PC-9 (cell line): ENCODE results near the gene SMARCD1. TPM values are rescaled to one million over a fixed set of nuclear protein-coding genes. Genes with fewer than 3 reads are reported as not detected.

Source experiments
- BruUV-seq: library from RNA; stranded (reverse); fragments of 400-500 nt; replicated peaks from 2 replicates; lab custom pipeline; 2021; lab: Mats Ljungman, UMichigan
- CTCF ChIA-PET: fragments of 300-600 bp; sonication (Branson Sonifier 250); formaldehyde crosslinking; loops from one replicate; lab custom pipeline; 2022; ENCODE audit warnings: antibody characterized with exemption; lab: Charles Lee
- POLR2A ChIA-PET: fragments of 300-600 bp; sonication (Branson Sonifier 250); formaldehyde crosslinking; loops from one replicate; lab custom pipeline; 2022; ENCODE audit warnings: antibody characterized with exemption; ENCODE audit not compliant: unreplicated experiment; lab: Charles Lee
- DNase-seq, 2 experiments: peaks; one replicate each; pipeline versions ENCODE4 v3.0.0 to v3.0.0-alpha.2; 2015 to 2022; ENCODE audit warnings: mixed read lengths in 1 of 2
- H2AFZ ChIP-seq: fragments of 200-600 bp; sonication (generic); 2 replicates; pipeline ENCODE4 v1.8.1; 2017; ENCODE audit warnings: antibody characterized with exemption
- H3F3A ChIP-seq: fragments of 200-600 bp; sonication (generic); 2 replicates; pipeline ENCODE4 v1.8.1; 2017; ENCODE audit warnings: antibody characterized with exemption, mild to moderate bottlenecking, low read depth; ENCODE audit not compliant: insufficient read depth
- H3K27ac ChIP-seq: fragments of 200-600 bp; sonication (generic); 2 replicates; pipeline ENCODE4 v1.6.1; 2016; ENCODE audit warnings: mixed run types
- H3K27me3 ChIP-seq: fragments of 200-600 bp; sonication (generic); 2 replicates; pipeline ENCODE4 v1.6.1; 2016; ENCODE audit warnings: low read depth, mixed run types; ENCODE audit not compliant: insufficient read depth
- H3K36me3 ChIP-seq: fragments of 200-600 bp; sonication (generic); 2 replicates; pipeline ENCODE4 v1.6.1; 2016; ENCODE audit warnings: low read depth, mixed run types
- H3K4me1 ChIP-seq: fragments of 200-600 bp; sonication (generic); replicated peaks from 2 replicates; pipeline ENCODE4 v1.6.1; 2016; ENCODE audit warnings: mixed run types; ENCODE audit not compliant: insufficient read depth
- H3K4me2 ChIP-seq: fragments of 200-600 bp; sonication (generic); 2 replicates; pipeline ENCODE4 v1.6.1; 2017; ENCODE audit warnings: mixed run types
- H3K4me3 ChIP-seq: fragments of 200-600 bp; sonication (generic); 2 replicates; pipeline ENCODE4 v1.6.1; 2016; ENCODE audit warnings: mixed run types
- H3K79me2 ChIP-seq: fragments of 200-600 bp; sonication (generic); 2 replicates; pipeline ENCODE4 v1.6.1; 2017; ENCODE audit warnings: low read depth, mixed run types
- H3K9me2 ChIP-seq: fragments of 200-600 bp; sonication (generic); 2 replicates; pipeline ENCODE4 v1.8.1; 2017; ENCODE audit warnings: mild to moderate bottlenecking; ENCODE audit not compliant: insufficient read depth
- H3K9me3 ChIP-seq: fragments of 200-600 bp; sonication (generic); 2 replicates; pipeline ENCODE4 v1.8.1; 2016; ENCODE audit warnings: low read depth; ENCODE audit not compliant: insufficient read depth
- H4K20me1 ChIP-seq: fragments of 200-600 bp; sonication (generic); 2 replicates; pipeline ENCODE4 v1.8.1; 2017; ENCODE audit not compliant: insufficient read depth
- CTCF ChIP-seq: fragments of 200-600 bp; sonication (generic); conservative IDR thresholded peaks from 2 replicates; pipeline ENCODE4 v1.6.1; 2017; ENCODE audit warnings: mixed run types, antibody characterized with exemption, mild to moderate bottlenecking, moderate library complexity
- EZH2 ChIP-seq: fragments of 200-600 bp; sonication (generic); IDR thresholded peaks from 2 replicates; pipeline ENCODE4 v1.8.0; 2017; ENCODE audit warnings: antibody characterized with exemption, low read depth
- intact Hi-C: fragments of 100-400 bp; cut with micrococcal nuclease; formaldehyde crosslinking; loops from one replicate; pipeline ENCODE4 v1.10.0; 2022; ENCODE audit not compliant: unreplicated experiment
- total RNA-seq: library from RNA; stranded (reverse); gene quantifications from 2 replicates; pipeline ENCODE4 v1.2.3, GENCODE V29; 2021

SMARCD1 gene
- total RNA-seq, 1 experiment from 2014 or later, result 48.8 TPM

DNA sequence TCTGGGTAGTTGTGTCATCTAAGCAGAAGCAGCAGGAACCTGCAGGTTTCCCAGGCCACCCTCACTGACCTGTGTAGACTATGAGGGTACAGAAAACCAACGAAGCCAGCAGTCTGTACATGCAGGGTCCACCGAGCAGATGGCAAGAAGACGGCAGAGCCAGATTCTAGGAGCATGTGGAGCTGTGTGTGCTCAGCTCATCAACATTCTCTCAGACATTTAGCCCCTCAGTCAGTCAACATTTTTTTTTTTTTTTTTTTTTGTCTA lies 35.1 kb upstream of the SMARCD1 start:
- Histone ChIP-seq H3K27ac (no peak overlapping the region), H2AFZ (no peak overlapping the region), H3F3A (no peaks in the 10 kb centered on the region), H3K4me3 (no peak overlapping the region), H3K4me1 (no peaks in the 10 kb centered on the region), H3K36me3 (no peaks in the 10 kb centered on the region), H3K79me2 (no peaks in the 10 kb centered on the region), H3K9me3 (no peaks in the 10 kb centered on the region), H4K20me1 (no peaks in the 10 kb centered on the region), H3K9me2 (no peaks in the 10 kb centered on the region), H3K4me2 (no peak overlapping the region), H3K27me3 (peaks cover 12% of the 10 kb centered on the region)
- ChIA-PET CTCF (no interaction called here), POLR2A (no interaction called here)
- BruUV-seq, result no TSS peak
- intact Hi-C loops, result loop anchor here (10.0 kb wide), 1 partner anchor 405 kb away; no protein-coding TSS in a partner anchor
- TF ChIP-seq CTCF (no peak), EZH2 (no peak)
- DNase-seq, result no peak

GRCh38 chr12:50050410-50051098 lies 34.6 kb upstream of the SMARCD1 start:
- H2AFZ ChIP-seq, result no peak overlapping the region
- no peak for TF ChIP-seq EZH2
- no peaks in the 10 kb centered on the region for H3K4me1 ChIP-seq
- H3K4me3 ChIP-seq, result no peak overlapping the region
- intact Hi-C loops, result loop anchor here (10.0 kb wide), 1 partner anchor 406 kb away; no protein-coding TSS in a partner anchor
- no peaks in the 10 kb centered on the region for H3F3A ChIP-seq
- ChIA-PET POLR2A (no interaction called here), CTCF (interaction anchor here (0.6 to 1.0 kb wide), 2 partner anchors 12 to 138 kb away, joined by 3 to 7 read pairs; no protein-coding TSS in a partner anchor)
- H3K27me3 ChIP-seq, result peaks cover 12% of the 10 kb centered on the region
- no peaks in the 10 kb centered on the region for H3K9me2 ChIP-seq
- H4K20me1 ChIP-seq, result no peaks in the 10 kb centered on the region
- no peaks in the 10 kb centered on the region for H3K9me3 ChIP-seq
- BruUV-seq, result no TSS peak
- H3K36me3 ChIP-seq, result no peaks in the 10 kb centered on the region
- H3K4me2 ChIP-seq, result no peak overlapping the region
- DNase-seq, result no peak
- no peaks in the 10 kb centered on the region for H3K79me2 ChIP-seq
- no peak overlapping the region for H3K27ac ChIP-seq

GRCh38 chr12:50051101-50051806 lies 33.9 kb upstream of the SMARCD1 start:
- no TSS peak for BruUV-seq

More at GRCh38 chr12:50051101-50051806, 33.9 kb upstream of the SMARCD1 start:
- H3K36me3 ChIP-seq, result no peaks in the 10 kb centered on the region
- H3K9me2 ChIP-seq, result no peaks in the 10 kb centered on the region
- H3K27me3 ChIP-seq, result peaks cover 13% of the 10 kb centered on the region
- CTCF ChIA-PET, result interaction anchor here (0.6 to 1.0 kb wide), 2 partner anchors 13 to 138 kb away, joined by 3 to 7 read pairs; no protein-coding TSS in a partner anchor
- no peak overlapping the region for H2AFZ ChIP-seq
- no peaks in the 10 kb centered on the region for H3F3A ChIP-seq
- TF ChIP-seq EZH2, result no peak
- no peak for TF ChIP-seq CTCF
- intact Hi-C loops, result loop anchor here (10.0 kb wide), 1 partner anchor 406 kb away; no protein-coding TSS in a partner anchor
- no peak for DNase-seq
- H4K20me1 ChIP-seq, result no peaks in the 10 kb centered on the region
- H3K4me2 ChIP-seq, result no peak overlapping the region
- no peaks in the 10 kb centered on the region for H3K79me2 ChIP-seq
- POLR2A ChIA-PET, result no interaction called here
- no peaks in the 10 kb centered on the region for H3K9me3 ChIP-seq
- no peaks in the 10 kb centered on the region for H3K4me1 ChIP-seq
- no peak overlapping the region for H3K4me3 ChIP-seq
- no peak overlapping the region for H3K27ac ChIP-seq
